HuH-7 (cell line): ENCODE results near the gene FRYL.
"Not testable (repeated sequence)": the region's sequence is repeated elsewhere in the genome, so short reads cannot be mapped to it uniquely, and the experiment has no call there.

ENCODE experiments used
- DNase-seq: peaks from one replicate; pipeline ENCODE4 v3.0.0; 2011; ENCODE audit warnings: low spot score

Gene FRYL

DNA sequence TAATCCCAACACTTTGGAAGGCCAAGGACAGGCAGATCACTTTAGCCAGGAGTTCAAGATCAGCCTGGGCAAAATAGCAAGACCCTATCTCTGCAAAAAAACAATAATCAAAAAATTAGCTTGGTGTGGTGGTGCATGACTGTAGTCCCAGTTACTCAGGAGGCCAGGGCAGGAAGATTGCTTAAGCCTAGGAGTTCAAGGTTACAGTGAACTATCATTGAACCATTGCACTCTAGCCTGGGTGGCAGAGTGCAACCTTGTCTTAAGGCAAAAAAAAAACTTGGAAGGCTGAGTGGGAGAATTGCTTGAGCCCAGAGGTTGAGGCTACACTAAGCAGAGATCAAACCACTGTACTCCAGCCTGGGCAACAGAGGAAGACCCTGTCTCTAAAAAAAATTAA is 5.2 kb upstream of the FRYL start:
- DNase-seq = no peak

DNA sequence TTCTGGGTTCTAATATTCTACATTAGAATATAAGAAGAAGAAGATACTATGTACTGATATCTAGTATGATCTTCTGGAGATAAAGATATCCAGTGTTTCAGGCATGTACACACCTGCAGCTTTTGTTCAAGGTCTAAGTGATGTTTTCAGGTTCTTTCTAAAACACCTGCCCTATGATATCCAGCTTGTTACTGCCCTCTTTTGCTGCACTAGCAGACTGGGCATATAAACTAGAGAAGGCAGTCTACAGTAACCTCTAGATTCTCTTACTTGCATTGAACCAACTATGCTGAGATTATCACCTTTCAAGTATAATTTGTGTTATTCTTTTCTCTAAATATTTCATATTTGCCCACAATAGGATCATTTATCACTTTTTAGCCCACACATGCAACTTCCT is 1.9 kb upstream of the FRYL start:
- DNase-seq = no peak

DNA sequence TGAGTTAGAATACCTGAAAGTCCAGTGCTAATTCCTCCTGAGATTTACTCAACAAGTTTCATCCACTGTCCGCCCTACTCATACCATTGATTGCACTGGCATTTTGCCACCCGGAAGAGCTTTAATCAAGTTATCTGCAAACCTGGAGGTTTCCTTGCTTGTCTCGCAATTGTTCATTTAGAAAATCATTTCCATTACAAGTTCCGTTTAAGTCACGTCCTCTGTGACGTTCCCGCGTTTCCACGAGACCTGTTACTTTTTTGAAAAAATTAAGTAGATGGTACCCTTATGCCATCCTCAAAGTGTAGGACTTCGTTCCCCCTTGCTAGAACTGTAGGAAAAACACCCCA is 761 bp upstream of the FRYL start:
- DNase-seq = no peak

DNA sequence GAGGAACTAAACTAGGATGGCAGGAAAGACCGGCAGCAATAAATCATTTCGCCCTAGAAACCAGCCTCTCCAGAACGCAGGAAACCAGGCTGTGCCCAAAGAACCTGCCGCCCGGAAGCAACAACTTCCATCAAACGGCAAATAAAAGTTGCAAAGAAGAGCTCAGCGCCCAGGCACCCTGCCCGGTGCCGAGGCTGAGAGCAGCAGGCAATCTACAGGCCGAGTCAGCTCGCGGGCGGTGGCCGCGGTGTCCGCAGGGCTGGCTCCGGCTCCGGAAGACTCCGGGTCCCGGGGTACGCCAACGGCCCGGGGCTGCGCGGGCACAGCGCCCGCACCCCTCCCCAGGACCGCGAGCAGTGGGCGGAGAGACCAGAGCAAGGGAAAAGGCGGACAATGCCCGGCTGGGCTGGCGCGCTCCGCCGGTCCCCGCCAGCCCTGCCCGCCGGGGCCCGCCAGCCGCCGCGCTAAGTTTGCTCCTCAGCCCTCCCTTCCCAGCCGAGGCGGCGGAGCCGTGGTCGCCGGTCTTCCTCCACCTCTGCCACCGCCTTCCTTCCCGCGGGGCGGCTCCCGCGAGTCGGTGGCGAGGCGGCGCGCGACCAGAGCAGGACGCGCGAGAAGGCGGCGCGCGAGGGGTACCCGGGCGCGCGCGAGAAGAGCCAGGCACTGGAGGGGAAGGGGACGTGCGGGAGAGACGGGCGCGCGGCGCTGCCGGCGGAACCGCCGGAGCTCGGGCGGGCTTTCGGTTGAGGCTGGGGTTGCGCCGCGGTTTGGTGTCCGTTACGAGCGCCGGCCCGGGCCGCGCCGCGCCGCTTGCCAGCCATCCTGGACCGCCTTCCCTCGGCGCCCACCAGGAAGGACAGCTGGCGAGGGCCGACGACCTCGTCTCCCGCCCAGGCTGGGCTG is 733 bp downstream of the FRYL start:
- DNase-seq = peak; percentile 32

DNA sequence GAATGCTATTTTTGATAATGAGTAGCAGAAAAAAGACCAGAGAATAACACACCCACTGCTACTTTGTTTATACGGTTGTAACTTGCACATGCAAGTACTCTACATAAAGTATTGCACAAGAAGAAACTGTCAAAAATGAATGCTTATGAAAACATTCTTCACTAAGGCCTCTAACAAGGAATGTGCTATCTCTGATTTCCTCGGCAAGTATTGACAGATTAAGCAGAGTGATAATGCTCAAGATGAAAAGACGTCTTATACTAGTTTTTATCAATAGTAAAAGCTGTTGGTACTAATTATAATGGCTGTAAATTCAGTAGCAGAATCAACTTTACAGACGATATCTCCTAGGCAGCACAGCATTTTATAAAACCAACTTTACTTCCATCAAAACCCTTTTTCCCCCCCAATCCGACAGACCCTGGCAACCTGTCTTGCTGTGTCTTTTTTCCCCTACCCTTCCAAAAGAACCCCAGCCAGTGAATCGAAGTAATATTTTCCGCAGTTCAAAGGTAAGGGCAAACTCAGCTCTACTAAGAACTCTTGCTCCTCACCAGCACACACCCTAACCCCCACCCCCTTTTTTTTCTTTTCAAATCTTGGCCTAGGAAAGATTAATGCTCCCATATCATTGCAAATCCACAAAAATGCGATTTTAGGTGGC is 1.5 kb downstream of the FRYL start:
- no peak for DNase-seq

DNA sequence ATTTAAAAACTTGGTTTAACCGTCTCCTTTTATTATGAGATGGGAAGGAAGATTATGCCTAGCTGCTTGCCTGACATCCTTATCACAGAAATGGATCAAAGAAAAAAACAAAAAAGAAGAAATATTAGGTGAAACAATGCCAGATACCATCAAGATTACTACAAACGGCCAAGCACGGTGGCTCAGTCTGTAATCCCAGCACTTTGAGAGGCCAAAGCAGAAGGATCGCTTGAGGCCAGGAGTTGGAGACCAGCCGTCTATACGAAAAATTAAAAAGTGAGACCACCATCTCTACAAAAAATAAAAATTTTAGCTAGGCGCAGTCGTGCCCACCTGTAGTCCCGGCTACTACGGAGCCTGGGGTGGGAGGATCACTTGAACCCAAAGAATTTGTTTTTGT is 2.3 kb downstream of the FRYL start:
- DNase-seq = no peak

DNA sequence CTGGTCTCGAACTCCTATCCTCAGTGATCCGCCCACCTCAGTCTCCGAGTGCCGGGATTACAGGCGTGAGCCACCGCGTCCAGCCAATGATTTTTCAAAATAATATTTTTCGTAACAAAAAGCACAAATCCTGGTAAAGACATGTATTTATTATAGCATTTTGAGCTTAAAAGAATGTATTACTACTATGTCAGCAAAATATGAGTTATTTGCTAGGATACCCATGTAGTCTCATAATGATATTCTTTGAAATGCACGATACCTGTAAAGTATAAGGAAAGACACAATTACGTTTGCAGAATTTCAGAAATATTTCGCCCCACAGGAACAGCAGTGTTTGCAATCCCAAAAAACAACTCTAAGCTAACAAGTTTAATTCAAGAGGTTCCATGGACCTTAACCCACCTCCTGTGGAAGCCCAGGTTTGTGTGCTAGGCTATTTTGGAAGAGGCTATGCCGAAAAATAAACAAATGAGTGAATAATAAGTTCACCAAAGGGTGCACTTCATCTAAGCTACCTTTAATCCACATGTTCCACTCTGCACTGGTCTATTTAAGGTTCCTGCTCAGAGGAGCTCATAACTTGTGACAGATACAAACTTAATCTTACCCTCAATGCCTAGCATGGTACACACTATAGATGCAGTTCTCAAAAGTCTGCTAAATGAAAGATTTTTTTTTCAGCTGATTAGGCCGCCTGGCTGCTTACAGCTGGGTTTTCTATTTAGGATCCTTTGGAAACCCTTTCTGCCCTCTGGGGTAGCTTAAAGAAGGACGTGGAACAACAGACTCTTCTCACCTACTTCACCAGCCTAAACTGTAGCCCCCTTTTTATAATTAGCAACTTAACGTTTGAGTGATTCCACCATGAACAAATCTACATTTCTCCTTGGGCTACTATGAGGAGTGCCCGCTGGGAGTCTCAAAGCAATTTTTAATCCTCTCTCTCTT is 5.0 kb downstream of the FRYL start:
- no peak for DNase-seq

DNA sequence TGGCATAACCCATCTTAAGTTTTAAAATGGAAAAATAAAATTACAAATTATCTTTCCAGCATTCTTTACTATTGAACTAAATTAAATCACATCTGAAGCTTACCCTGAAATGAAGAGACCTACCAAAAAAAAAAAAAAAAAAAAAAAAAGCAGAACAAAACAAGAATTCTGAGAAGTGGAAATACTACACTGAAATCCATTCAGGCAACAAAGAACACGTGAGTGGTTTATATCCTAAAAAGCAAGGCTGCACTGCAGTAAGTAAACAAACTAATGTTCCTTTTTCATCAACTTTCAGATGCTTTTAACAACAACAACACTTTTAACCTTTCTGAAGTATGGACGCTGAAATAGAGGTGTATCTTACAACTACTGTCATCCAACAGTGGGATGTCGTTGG is 7.5 kb downstream of the FRYL start:
- DNase-seq = no peak

DNA sequence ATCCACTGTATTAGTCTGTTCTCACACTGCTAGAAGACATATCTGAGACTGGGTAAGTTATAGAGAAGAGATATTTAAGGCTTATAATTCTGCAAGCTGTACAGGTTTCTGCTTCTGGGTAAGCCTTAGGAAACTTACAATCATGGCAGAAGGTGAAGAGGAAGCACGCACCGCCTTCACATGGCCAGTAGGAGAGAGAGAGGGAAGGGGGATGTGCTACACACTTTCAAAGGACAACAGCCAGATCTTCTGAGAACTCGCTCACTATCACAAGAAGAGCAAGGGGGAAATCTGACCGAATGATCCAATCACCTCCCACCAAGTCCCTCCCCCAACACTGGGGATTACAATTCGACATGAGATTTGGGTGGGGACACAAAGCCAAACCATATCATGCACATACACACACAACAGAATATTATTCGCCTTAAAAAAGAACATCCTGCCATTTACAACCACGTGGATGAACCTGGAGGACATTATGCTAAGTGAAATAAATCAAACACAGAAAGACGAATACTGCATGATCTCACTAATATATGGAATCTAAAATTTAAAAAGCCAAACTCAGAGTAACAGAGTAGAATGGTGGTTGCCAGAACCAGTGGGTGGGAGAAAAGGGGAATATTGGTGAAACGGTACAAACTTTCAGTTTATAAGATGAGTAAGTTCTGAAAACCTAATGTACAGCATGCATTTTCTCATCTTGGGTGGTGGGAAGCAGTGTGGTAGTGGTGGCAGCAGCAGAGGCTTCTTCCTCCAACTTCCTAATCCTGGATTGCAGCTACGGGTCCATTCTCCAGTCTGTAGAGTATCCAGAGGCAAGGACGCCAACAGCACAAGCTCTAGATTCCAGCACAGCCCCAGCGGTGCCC is 12.8 kb downstream of the FRYL start:
- DNase-seq = no peak

DNA sequence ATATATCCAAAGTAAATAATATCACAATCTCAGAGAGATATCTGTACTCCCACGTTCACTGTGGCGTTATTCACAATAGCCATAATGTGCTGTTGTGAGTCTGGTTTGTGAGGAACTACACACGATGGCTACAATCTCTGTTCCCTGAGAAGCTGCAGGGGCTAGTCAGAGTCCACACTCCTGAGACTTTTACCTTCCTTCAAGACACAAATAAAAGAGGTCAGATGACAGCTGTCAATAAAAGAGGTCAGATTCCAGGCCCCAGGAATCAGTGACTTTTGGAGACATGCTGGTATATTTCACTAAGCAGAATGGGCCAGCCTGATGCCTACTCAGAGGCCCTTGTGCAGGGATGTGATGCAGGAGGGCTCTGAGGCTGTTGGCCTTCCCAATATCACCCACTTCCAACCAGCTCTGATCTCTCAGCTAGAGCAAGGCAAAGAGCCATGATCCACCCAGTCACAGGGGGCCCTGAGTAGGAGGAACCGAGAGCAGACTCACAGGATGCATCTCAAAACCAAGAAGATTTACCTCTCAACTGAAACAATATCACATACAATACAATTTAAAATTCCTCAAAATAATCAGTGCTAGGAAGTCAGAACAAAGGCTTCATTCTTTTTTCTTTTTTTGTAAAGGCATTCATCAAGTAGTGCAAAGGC is 13.8 kb downstream of the FRYL start:
- no peak for DNase-seq

DNA sequence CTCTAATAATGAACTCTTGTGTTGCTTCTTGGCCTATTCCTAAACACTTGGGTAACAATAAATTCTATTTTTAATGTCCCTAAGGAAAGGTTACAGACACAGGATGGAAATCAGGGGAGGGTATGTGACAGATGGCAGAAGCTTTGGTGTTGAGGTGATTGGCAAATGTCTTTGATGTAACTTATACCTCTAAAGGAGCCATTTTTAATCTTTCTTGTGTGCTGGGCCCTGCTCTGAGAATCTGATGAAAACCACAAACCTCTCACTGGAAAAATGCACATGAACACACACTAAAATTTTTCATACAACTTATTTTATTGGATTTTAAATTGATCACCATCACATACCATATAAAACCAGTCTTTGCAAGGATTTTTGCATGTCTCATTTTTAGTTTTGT is 17.7 kb downstream of the FRYL start:
- no peak for DNase-seq

DNA sequence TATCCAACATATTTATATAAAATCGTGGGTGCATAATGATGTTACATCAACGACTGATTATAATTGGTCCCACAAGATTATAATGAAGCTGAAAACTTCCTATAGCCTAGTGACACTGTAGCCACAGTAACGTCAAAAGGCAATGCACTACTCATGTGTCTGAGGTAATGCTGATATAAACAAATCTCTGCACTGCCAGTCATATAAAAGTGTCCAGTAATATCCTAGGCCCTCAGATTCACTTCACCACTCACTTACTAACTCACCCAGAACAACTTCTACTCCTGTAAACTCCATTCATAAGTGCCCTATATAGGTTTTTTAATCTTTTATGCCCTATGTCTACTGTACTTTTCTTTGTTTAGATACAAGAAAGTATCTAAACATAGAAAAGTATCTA is 18.8 kb downstream of the FRYL start:
- DNase-seq = no peak

DNA sequence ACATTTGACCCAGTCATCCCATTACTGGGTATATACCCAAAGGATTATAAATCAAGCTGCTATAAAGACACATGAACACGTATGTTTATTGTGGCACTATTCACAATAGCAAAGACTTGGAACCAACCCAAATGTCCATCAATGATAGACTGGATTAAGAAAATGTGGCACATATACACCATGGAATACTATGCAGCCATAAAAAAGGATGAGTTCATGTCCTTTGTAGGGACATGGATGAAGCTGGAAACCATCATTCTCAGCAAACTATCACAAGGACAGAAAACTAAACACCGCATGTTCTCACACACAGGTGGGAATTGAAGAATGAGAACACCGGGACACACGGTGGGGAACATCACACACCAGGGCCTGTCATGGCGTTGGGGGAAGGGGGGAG is 21.4 kb downstream of the FRYL start:
- not testable (repeated sequence) for DNase-seq

DNA sequence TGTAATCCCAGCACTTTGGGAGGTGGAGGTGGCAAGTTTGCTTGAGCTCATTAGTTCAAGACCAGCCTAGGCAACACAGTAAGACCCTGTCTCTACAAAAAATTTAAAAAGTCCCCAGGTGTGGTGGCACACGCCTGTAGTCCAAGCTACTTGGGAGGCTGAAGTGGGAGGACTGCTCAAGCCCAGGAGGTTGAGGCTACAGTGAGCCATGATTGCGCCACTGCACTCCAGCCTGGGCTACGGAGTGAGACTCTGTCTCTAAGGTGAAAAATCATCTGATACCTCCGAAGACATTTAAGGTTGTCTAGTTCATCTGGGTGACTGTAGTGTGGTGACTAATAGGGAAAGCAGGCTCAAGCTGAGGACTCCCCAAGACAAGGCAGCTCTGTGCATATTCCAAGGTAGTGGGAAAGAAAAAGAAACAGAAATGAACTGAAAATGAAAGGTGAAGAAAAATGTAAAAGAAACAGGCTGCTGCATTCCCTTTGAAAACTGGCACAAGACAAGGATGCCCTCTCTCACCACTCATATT is 23.3 kb downstream of the FRYL start:
- no peak for DNase-seq

DNA sequence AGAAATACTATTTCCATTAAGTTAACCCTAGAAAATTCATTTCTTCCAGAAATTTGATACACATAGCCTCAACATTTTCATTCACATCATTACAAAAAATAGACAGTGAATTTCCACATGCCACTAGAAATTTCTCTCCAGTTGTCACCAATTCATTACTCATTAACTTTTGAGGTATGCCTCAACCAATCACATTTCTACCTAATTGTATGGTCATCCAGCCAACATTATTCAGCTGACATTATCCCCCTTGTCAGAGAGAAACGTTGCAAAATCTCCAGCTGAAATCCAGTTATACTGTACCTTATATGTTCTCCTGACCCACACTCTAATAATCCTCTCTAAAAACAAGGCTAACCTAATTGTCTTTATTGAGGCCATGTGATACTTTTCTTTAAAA is 24.8 kb downstream of the FRYL start:
- no peak for DNase-seq

DNA sequence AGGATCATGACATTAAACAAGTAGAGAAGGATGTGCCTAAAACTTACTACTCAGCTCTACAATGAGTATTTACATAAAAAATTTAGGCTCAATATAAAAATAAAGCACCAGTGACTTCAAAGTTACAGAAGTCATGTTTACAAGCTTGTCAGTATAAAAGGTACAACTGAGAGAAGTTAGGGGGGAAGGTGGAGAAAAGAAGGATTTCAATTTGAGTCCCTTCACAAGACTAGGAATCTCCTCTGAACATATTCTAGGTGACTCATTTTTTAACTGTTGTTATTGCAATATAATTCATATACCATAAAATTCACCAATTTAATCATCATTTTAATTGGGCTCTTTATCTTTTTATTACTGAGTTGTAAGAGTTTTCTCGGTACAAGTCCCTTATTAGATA is 26.9 kb downstream of the FRYL start:
- no peak for DNase-seq

DNA sequence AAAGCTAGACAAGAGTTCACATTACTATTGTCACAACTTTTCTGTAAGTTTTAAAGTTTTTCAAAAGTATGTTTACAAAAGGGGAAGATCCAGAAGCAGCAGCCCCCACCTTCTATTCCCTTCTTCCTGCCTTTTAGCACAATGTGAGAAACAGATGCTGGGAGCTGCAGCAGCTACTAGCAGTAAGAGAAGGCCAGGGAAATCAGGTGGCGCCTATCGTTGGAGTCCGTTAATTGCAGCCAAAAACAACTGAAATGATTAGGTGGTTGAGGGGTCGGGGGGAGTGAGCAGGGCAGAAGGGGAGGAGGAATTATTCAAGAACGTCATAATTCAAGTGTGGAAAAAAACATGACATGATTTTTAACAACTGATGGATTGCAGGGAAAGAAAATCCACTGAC is 27.4 kb downstream of the FRYL start:
- no peak for DNase-seq

DNA sequence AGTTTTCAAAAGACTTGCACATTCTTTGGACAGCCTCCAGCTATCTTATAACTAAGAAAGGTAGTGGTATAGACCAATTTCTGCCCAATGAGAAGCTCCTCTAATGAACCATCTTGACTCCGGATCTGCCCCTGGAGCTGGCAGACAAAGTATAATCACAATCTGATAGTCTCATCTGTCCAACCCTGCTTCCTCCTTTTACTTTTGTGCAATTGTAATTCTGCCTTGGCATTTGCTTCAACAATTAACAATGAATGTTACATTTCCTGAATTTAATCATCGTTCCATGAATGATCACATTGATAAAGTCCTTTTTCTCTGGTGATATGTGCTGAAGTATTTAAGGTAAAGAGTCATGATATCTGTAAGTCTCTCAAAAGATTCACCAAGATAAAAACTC is 27.8 kb downstream of the FRYL start:
- DNase-seq = no peak

DNA sequence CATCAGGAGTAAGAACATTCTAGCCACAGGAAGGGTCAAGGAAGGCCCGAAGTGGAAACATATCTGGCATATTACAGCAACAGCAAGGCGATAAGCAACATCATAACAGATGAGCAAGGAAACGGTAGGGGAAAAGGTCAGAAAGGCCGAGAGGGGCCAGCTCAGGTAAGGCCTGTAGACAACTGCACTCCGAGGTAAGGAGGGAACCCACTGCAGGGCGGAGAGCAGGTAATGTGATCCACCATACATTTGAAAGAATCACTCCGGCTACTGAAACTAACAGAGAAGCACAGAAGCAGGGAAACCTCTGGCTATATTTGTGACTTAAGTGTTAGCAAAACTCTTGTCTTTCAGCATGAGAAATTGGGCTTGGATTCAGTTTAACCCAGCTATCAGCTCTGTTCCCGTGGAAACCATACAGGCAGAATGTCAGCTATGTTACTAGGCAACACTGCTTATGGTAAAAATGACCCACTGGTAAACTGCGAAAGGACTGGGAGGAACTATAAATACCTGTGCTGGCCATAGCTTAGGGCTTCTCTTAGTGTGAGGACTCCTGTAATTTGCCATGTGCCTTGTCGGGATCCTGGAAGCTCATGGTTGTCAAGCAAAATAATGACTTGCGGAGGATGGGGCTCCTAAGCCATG is 31.0 kb downstream of the FRYL start:
- DNase-seq = no peak

DNA sequence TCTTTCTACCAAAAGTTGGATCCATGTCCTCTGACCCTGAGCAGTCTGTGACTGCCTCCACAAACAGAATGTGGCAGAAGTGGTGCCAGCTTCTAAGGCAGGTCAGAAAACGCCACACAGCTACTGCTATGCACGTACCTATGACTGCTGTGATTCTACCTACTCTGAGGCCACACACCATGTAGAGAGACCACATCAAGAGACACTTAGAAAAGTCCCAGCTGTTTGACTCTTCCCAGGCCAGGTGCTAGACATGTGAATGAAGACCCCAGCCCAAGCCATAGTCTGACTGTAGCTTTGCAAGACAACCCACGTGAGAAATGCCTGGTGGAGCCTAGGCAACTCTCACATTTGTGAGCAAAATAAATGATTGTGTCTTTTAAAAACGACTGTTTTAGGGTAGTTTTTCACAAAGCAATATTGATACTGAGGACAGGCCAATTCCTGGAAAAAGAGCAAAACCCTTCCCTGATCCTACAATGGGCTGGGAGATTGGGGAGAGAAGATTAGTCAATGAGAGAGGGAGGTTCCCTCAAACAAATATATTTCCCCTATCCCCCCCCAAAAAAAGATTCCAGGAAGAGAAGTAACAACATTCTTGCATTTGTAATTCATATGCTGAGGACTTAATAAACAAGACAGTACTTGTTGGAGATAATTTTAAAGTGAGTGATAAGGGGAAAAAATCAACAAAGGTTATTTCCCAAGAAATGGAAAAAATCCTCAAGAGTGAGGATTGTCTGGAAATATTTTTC is 33.3 kb downstream of the FRYL start:
- DNase-seq = no peak
